HCT116 (cell line): ENCODE results near the gene CCDC88C. TPM values are rescaled to one million over a fixed set of nuclear protein-coding genes. Genes with fewer than 3 reads are reported as not detected.

Experiments used
- ATAC-seq: fragments of 200-7000 bp; cut with Tn5 transposase; 2 replicates; pipeline ENCODE4 v1.9.1; 2020; ENCODE audit warnings: mild to moderate bottlenecking, moderate library complexity
- BruUV-seq: library from RNA; stranded (reverse); fragments of 400-500 nt; replicated peaks from 2 replicates; lab custom pipeline; 2021; lab: Mats Ljungman, UMichigan
- CTCF ChIA-PET: fragments of 300-600 bp; sonication (Branson Sonifier 250); formaldehyde crosslinking; loops from one replicate; lab custom pipeline; 2021; ENCODE audit warnings: antibody characterized with exemption; lab: Charles Lee
- POLR2A ChIA-PET: fragments of 300-600, 350-600 bp; sonication (Branson Sonifier 250); formaldehyde crosslinking; loops from one replicate; lab custom pipeline; 2021; ENCODE audit warnings: antibody characterized with exemption; lab: Charles Lee
- RAD21 ChIA-PET, 2 experiments: fragments of 300-600 bp; sonication (Branson Sonifier 250); formaldehyde crosslinking; loops; one replicate each; lab custom pipeline; 2023; ENCODE audit warnings: low total read pairs in 2 of 2; ENCODE audit not compliant: uncharacterized antibody in 2 of 2, unreplicated experiment in 2 of 2, low non-redundant PET in 1 of 2; lab: Charles Lee
- DNase-seq: peaks from one replicate; pipeline ENCODE4 v3.0.0-alpha.2; 2010; ENCODE audit warnings: low read depth, low spot score
- H2AFZ ChIP-seq: fragments of 200-600 bp; shearing (Covaris generic), sonication (generic); 2 replicates; pipeline ENCODE4 v1.6.1; 2017; ENCODE audit warnings: low read depth, mixed run types, mixed read lengths, antibody characterized with exemption, low read length; ENCODE audit not compliant: poor library complexity, severe bottlenecking
- H3K27ac ChIP-seq: 2 replicates; pipeline ENCODE4 v1.5.1; 2012; ENCODE audit warnings: low read depth, low read length
- H3K27me3 ChIP-seq: fragments of 200-600 bp; sonication (generic); 2 replicates; pipeline ENCODE4 v1.6.1; 2016; ENCODE audit warnings: mixed run types, low read length, mixed read lengths; ENCODE audit not compliant: insufficient read depth
- H3K36me3 ChIP-seq, 2 experiments: fragments of 200-500 bp in 1 of 2; fragments of 200-600 bp in 1 of 2; sonication (Bioruptor generic) in 1 of 2; sonication (generic) in 1 of 2; 2 replicates each; pipeline versions ENCODE4 v1.5.1 to v1.6.1; 2014 to 2016; ENCODE audit warnings: low read length in 2 of 2, inconsistent platforms in 1 of 2, mixed read lengths in 1 of 2, mixed run types in 1 of 2; ENCODE audit not compliant: insufficient read depth in 2 of 2, control insufficient read depth in 1 of 2
- H3K4me1 ChIP-seq, 2 experiments: fragments of 200-600 bp in 1 of 2; sonication (generic) in 1 of 2; 2 replicates each; pipeline versions ENCODE4 v1.5.1 to v1.6.1; 2012 to 2017; ENCODE audit warnings: low read length in 2 of 2, inconsistent platforms in 1 of 2, mild to moderate bottlenecking in 1 of 2, mixed read lengths in 1 of 2, mixed run types in 1 of 2, moderate library complexity in 1 of 2; ENCODE audit not compliant: insufficient read depth in 2 of 2, control insufficient read depth in 1 of 2
- H3K4me2 ChIP-seq: fragments of 200-600 bp; sonication (generic); 2 replicates; pipeline ENCODE4 v1.6.1; 2017; ENCODE audit warnings: mixed run types, low read length, mixed read lengths
- H3K4me3 ChIP-seq, 2 experiments: fragments of 200-600 bp in 1 of 2; sonication (generic) in 1 of 2; replicated peaks in 1 of 2; 2 replicates each; pipeline ENCODE4 v1.5.1; 2011 to 2016; ENCODE audit warnings: low read length in 2 of 2, control low read depth in 1 of 2, low read depth in 1 of 2, mild to moderate bottlenecking in 1 of 2, mixed read lengths in 1 of 2, mixed run types in 1 of 2
- H3K79me2 ChIP-seq: fragments of 200-600 bp; sonication (generic); 2 replicates; pipeline ENCODE4 v1.6.1; 2017; ENCODE audit warnings: mild to moderate bottlenecking, mixed run types, low read length, moderate library complexity, mixed read lengths; ENCODE audit not compliant: insufficient read depth
- H3K9ac ChIP-seq: fragments of 200-600 bp; sonication (generic); 2 replicates; pipeline ENCODE4 v1.6.1; 2016; ENCODE audit warnings: low read length, mixed read lengths
- H3K9me2 ChIP-seq: fragments of 200-600 bp; sonication (generic), shearing (Covaris generic); 2 replicates; pipeline ENCODE4 v1.6.1; 2017; ENCODE audit warnings: mixed run types, mild to moderate bottlenecking, moderate library complexity; ENCODE audit not compliant: insufficient read depth
- H3K9me3 ChIP-seq, 2 experiments: fragments of 200-500 bp in 1 of 2; fragments of 200-600 bp in 1 of 2; sonication (Bioruptor generic) in 1 of 2; sonication (generic) in 1 of 2; 2 replicates each; pipeline ENCODE4 v1.6.1; 2014 to 2017; ENCODE audit warnings: low read length in 2 of 2, mixed read lengths in 2 of 2, inconsistent platforms in 1 of 2, low read depth in 1 of 2, mild to moderate bottlenecking in 1 of 2, mixed run types in 1 of 2, moderate library complexity in 1 of 2; ENCODE audit not compliant: control insufficient read depth in 1 of 2, insufficient read depth in 1 of 2
- H4K20me1 ChIP-seq: fragments of 200-600 bp; sonication (generic), shearing (Covaris generic); 2 replicates; pipeline ENCODE4 v1.6.1; 2017; ENCODE audit warnings: mixed run types, mild to moderate bottlenecking, moderate library complexity; ENCODE audit not compliant: insufficient read depth
- TCF7L2 ChIP-seq: IDR thresholded peaks from 2 replicates; pipeline ENCODE4 v1.7.0; 2011; ENCODE audit warnings: borderline replicate concordance, inconsistent platforms; ENCODE audit not compliant: insufficient read depth, insufficient read length; ENCODE audit errors: extremely low read depth
- ZFX ChIP-seq: fragments of 450-650 bp; IDR thresholded peaks from 2 replicates; pipeline ENCODE4 v1.6.1; 2017
- intact Hi-C: fragments of 100-400 bp; cut with micrococcal nuclease; formaldehyde crosslinking; loops from 2 replicates; pipeline ENCODE4 v1.10.0; 2022
- total RNA-seq: library from RNA; stranded (reverse); gene quantifications from one replicate; pipeline ENCODE4 v1.2.1, GENCODE V29; 2021; ENCODE audit not compliant: unreplicated experiment
- TF ChIP-seq, protein P1 (sequence below): IDR thresholded peaks from 2 replicates; pipeline ENCODE4 v1.6.1; 2012

The CCDC88C gene
- total RNA-seq, 1 experiment from 2014 or later: 20.8 TPM

DNA sequence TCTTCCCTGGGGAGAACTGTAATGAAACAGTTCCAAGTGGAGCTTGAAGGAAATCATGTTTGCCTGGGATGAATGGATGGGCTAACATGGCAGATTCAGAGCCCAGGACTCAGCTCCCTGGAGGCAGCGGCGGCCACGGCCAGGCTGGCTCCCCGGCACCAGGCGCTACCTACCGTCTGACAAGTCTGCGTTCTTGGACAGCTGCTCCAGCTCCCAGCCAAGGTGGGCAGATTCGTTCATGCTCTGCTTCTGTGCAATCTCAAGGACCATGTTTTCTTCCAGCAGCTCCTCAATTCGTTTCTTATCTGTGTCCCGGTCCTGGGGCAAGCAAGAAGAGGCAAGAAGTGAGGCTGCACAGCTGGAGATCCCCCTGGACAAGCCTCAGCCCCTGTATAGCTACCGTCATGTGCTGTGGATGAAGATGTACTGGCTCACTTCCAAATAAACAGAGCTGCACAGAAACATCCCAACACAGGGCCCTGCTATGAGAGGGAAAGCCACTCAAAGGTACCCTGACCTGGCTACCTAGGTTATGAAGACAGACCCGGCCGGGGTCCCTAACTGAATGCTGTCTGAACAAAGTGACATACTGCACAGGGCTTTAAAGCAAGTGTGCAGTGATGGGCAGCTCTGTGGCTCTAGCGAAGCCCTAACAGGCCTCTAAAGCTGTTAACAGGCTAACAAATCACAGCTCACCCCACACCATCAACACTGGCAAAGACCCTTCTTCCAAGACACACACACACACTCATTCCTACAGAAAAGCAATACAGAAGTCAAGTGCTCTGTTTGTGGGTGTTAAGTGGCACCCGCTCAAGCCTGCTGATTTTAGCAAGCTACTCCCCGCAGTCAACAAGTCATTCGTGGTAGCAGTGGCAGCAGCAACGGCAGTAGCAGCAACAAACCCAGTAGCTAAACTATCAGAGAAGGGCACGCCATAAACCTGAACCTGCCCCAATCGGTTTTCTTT, 92.7 kb downstream of the CCDC88C start:
- intact Hi-C loops: no loop called here
- BruUV-seq: no TSS peak
- Histone ChIP-seq H2AFZ (no peak overlapping the region), H3K9ac (no peak overlapping the region), H3K27me3 (no peaks in the 10 kb centered on the region), H3K27ac (no peak overlapping the region), H3K36me3 (peaks cover 0 to 8% of the 10 kb centered on the region in 2 experiments; a peak in 2 of 4 replicates), H3K9me2 (no peaks in the 10 kb centered on the region), H3K4me3 (no peak overlapping the region), H3K9me3 (no peaks in the 10 kb centered on the region), H3K4me2 (no peak overlapping the region), H4K20me1 (no peaks in the 10 kb centered on the region), H3K79me2 (no peaks in the 10 kb centered on the region), H3K4me1 (no peaks in the 10 kb centered on the region)
- CTCF ChIA-PET: interaction anchor here (1.2 to 1.9 kb wide), 2 partner anchors 93 to 96 kb away, joined by 4 to 11 read pairs; partner anchors contain the start of gene CCDC88C
- TF ChIP-seq TCF7L2 (no peak), ZFX (no peak)
- TF ChIP-seq, protein P1, sequence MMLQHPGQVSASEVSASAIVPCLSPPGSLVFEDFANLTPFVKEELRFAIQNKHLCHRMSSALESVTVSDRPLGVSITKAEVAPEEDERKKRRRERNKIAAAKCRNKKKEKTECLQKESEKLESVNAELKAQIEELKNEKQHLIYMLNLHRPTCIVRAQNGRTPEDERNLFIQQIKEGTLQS: no peak
- RAD21 ChIA-PET: interaction anchor here in 1 of 2 experiments (0.6 kb wide), 1 partner anchor 93 kb away, joined by 5 read pairs; no protein-coding TSS in a partner anchor
- DNase-seq (no peak), ATAC-seq (no peak)
- POLR2A ChIA-PET: no interaction called here
